Skeletal muscle tissue (tissue), 4 donors: ENCODE results near the gene PKD2L1. TPM values are rescaled to one million over a fixed set of nuclear protein-coding genes. Genes with fewer than 3 reads are reported as not detected.
A peak's percentile ranks its signal among the peaks of the same experiment; 100 is the strongest.

ENCODE experiments used
- H3K27ac ChIP-seq: one replicate; pipeline ENCODE4 v1.7.0; 2013; ENCODE audit warnings: mild to moderate bottlenecking, low read depth, low read length, inconsistent platforms
- H3K27me3 ChIP-seq, 3 donors: one replicate each; pipeline ENCODE4 v1.7.0; 2013; ENCODE audit warnings: low read length in 3 of 3; ENCODE audit not compliant: control insufficient read depth in 3 of 3, insufficient read depth in 3 of 3
- H3K36me3 ChIP-seq, 3 donors: one replicate each; pipeline ENCODE4 v1.7.0; 2013; ENCODE audit warnings: low read length in 3 of 3; ENCODE audit not compliant: control insufficient read depth in 3 of 3, insufficient read depth in 3 of 3
- H3K4me1 ChIP-seq, 3 donors: one replicate each; pipeline ENCODE4 v1.7.0; 2013; ENCODE audit warnings: low read length in 3 of 3, mild to moderate bottlenecking in 3 of 3; ENCODE audit not compliant: control insufficient read depth in 3 of 3, insufficient read depth in 3 of 3
- H3K4me3 ChIP-seq, 3 donors: one replicate each; pipeline ENCODE4 v1.7.0; 2013; ENCODE audit warnings: low read length in 3 of 3
- H3K9ac ChIP-seq, 3 donors: one replicate each; pipeline ENCODE4 v1.7.0; 2013; ENCODE audit warnings: low read length in 3 of 3, mild to moderate bottlenecking in 3 of 3, moderate library complexity in 2 of 3, low read depth in 1 of 3
- H3K9me3 ChIP-seq, 3 donors: one replicate each; pipeline ENCODE4 v1.7.0; 2013; ENCODE audit warnings: low read length in 3 of 3; ENCODE audit not compliant: control insufficient read depth in 3 of 3
- total RNA-seq: library from RNA; depleted of rRNA; stranded (reverse); fragments of >200 nt; gene quantifications from one replicate; pipeline ENCODE4 v1.2.3, GENCODE V29; 2014
- donor health status: Osteomylitis.

The PKD2L1 gene
- total RNA-seq, 1 donor from 2014 or later = not detected

GRCh38 chr10:100267239-100268104 lies 62.6 kb downstream of the PKD2L1 start, which contains the start of gene CWF19L1:
TSS of gene CWF19L1 (minus strand) at chr10:100267638. CDS start at chr10:100267593, 45 bp downstream.
- Histone ChIP-seq H3K4me3 (peak within 1 kb of the TSS; percentile 87 to 99 (median 89)), H3K27ac (peak within 1 kb of the TSS; percentile 79)

GRCh38 chr10:100265821-100266485 lies 64.1 kb downstream of the PKD2L1 start:
- Histone ChIP-seq H3K27ac (no peak overlapping the region), H3K27me3 (no peaks in the 10 kb centered on the region), H3K36me3 (peaks cover 2 to 8% (median 2%) of the 10 kb centered on the region in 3 donors), H3K4me3 (peak overlapping the region in 2 of 3 donors; percentile 87 to 99), H3K4me1 (peaks cover 8 to 14% (median 12%) of the 10 kb centered on the region in 3 donors), H3K9ac (no peak overlapping the region), H3K9me3 (no peaks in the 10 kb centered on the region)

More at GRCh38 chr10:100267239-100268104, 62.6 kb downstream of the PKD2L1 start, which contains the start of gene CWF19L1:
- Histone ChIP-seq H3K9ac (peak within 1 kb of the TSS; percentile 95 to 98 (median 96)), H3K9me3 (no peaks in the 10 kb centered on the region), H3K36me3 (peaks cover 0 to 2% (median 2%) of the 10 kb centered on the region in 3 donors), H3K4me1 (peaks cover 8 to 14% (median 12%) of the 10 kb centered on the region in 3 donors), H3K27me3 (no peaks in the 10 kb centered on the region)

GRCh38 chr10:100254191-100254590 lies 75.8 kb downstream of the PKD2L1 start:
- H3K27ac ChIP-seq = no peak overlapping the region
- no peaks in the 10 kb centered on the region for H3K9me3 ChIP-seq
- H3K27me3 ChIP-seq = no peaks in the 10 kb centered on the region
- peaks cover 0 to 2% (median 0%) of the 10 kb centered on the region in 3 donors for H3K4me1 ChIP-seq
- H3K4me3 ChIP-seq = no peak overlapping the region
- no peak overlapping the region for H3K9ac ChIP-seq
- H3K36me3 ChIP-seq = peaks cover 15 to 57% (median 40%) of the 10 kb centered on the region in 3 donors

- Histone ChIP-seq H3K9ac (no peak overlapping the region), H3K4me3 (no peak overlapping the region), H3K9me3 (no peaks in the 10 kb centered on the region), H3K36me3 (peaks cover 19 to 66% (median 51%) of the 10 kb centered on the region in 3 donors), H3K27me3 (no peaks in the 10 kb centered on the region), H3K27ac (no peak overlapping the region), H3K4me1 (peaks cover 0 to 2% (median 0%) of the 10 kb centered on the region in 3 donors)
Observed at GRCh38 chr10:100253041-100253440, 77.0 kb downstream of the PKD2L1 start.

- H3K4me1 ChIP-seq = no peaks in the 10 kb centered on the region
- H3K36me3 ChIP-seq = peaks cover 21 to 69% (median 58%) of the 10 kb centered on the region in 3 donors
- H3K27ac ChIP-seq = no peak overlapping the region
- no peak overlapping the region for H3K4me3 ChIP-seq
- no peaks in the 10 kb centered on the region for H3K9me3 ChIP-seq
- H3K27me3 ChIP-seq = no peaks in the 10 kb centered on the region
- no peak overlapping the region for H3K9ac ChIP-seq
Observed at GRCh38 chr10:100248820-100249219, 81.2 kb downstream of the PKD2L1 start.

GRCh38 chr10:100245484-100246220 lies 84.4 kb downstream of the PKD2L1 start:
- H3K36me3 ChIP-seq = peaks cover 28 to 76% (median 58%) of the 10 kb centered on the region in 3 donors

GRCh38 chr10:100239851-100240250 lies 90.2 kb downstream of the PKD2L1 start:
- Histone ChIP-seq H3K27ac (no peak overlapping the region), H3K36me3 (peaks cover 29 to 60% (median 48%) of the 10 kb centered on the region in 3 donors), H3K4me3 (no peak overlapping the region), H3K27me3 (no peaks in the 10 kb centered on the region), H3K9me3 (no peaks in the 10 kb centered on the region), H3K4me1 (no peaks in the 10 kb centered on the region), H3K9ac (no peak overlapping the region)

More at GRCh38 chr10:100245484-100246220, 84.4 kb downstream of the PKD2L1 start:
- Histone ChIP-seq H3K4me3 (no peak overlapping the region), H3K27ac (no peak overlapping the region), H3K27me3 (no peaks in the 10 kb centered on the region), H3K9me3 (no peaks in the 10 kb centered on the region), H3K9ac (no peak overlapping the region), H3K4me1 (no peaks in the 10 kb centered on the region)

- Histone ChIP-seq H3K9ac (no peak overlapping the region), H3K4me1 (no peaks in the 10 kb centered on the region), H3K27me3 (no peaks in the 10 kb centered on the region), H3K36me3 (peaks cover 23 to 62% (median 53%) of the 10 kb centered on the region in 3 donors), H3K27ac (no peak overlapping the region), H3K4me3 (no peak overlapping the region), H3K9me3 (no peaks in the 10 kb centered on the region)
Observed at GRCh38 chr10:100238429-100238828, 91.6 kb downstream of the PKD2L1 start.
